BLaER1 (cell line): ENCODE data around the gene TRNT1.

Source experiments
- H3K27ac ChIP-seq: shearing (Covaris generic); formaldehyde crosslinking; 2 replicates; pipeline ENCODE4 v1.8.1; 2022
- H3K27me3 ChIP-seq: shearing (Covaris generic); formaldehyde crosslinking; 2 replicates; pipeline ENCODE4 v1.8.1; 2022
- H3K36me3 ChIP-seq: shearing (Covaris generic); formaldehyde crosslinking; 2 replicates; pipeline ENCODE4 v1.8.1; 2022
- H3K4me1 ChIP-seq: shearing (Covaris generic); formaldehyde crosslinking; 2 replicates; pipeline ENCODE4 v1.8.1; 2022
- H3K4me2 ChIP-seq: shearing (Covaris generic); formaldehyde crosslinking; 2 replicates; pipeline ENCODE4 v1.8.1; 2022
- H3K4me3 ChIP-seq: shearing (Covaris generic); formaldehyde crosslinking; 2 replicates; pipeline ENCODE4 v1.8.1; 2022
- H3K9ac ChIP-seq: shearing (Covaris generic); formaldehyde crosslinking; 2 replicates; pipeline ENCODE4 v1.8.1; 2022
- H3K9me3 ChIP-seq: shearing (Covaris generic); formaldehyde crosslinking; 2 replicates; pipeline ENCODE4 v1.8.1; 2022
- H4K20me1 ChIP-seq: shearing (Covaris generic); formaldehyde crosslinking; 2 replicates; pipeline ENCODE4 v1.8.1; 2022
- Cebpa-rat ChIP-seq: shearing (Covaris generic); IDR thresholded peaks from 2 replicates; pipeline ENCODE4 v1.8.1; 2022

TRNT1 gene

GRCh38 chr3:3126477-3127431 lies at the start of gene TRNT1:
TRNT1 (plus strand) TSS chr3:3126940; CDS start chr3:3129041, 2,101 bp downstream.
- no peaks in the 10 kb centered on the region for H3K27me3 ChIP-seq
- H3K9ac ChIP-seq, result peak within 1 kb of the TSS; percentile 98
- peak within 1 kb of the TSS; percentile 91 for H3K4me2 ChIP-seq
- no peak for TF ChIP-seq Cebpa-rat
- peaks cover 10% of the 10 kb centered on the region for H3K9me3 ChIP-seq
- H3K36me3 ChIP-seq, result peaks cover 34% of the 10 kb centered on the region
- peak within 1 kb of the TSS; percentile 93 for H3K4me3 ChIP-seq
- peaks cover 29% of the 10 kb centered on the region for H3K4me1 ChIP-seq
- peak within 1 kb of the TSS; percentile 98 for H3K27ac ChIP-seq
- H4K20me1 ChIP-seq, result no peaks in the 10 kb centered on the region

- Histone ChIP-seq H3K27me3 (no peaks in the 10 kb centered on the region), H3K36me3 (no peaks in the 10 kb centered on the region), H3K4me1 (no peaks in the 10 kb centered on the region), H4K20me1 (no peaks in the 10 kb centered on the region), H3K4me2 (no peak overlapping the region), H3K9ac (no peak overlapping the region), H3K9me3 (no peaks in the 10 kb centered on the region), H3K4me3 (no peak overlapping the region), H3K27ac (no peak overlapping the region)
- no peak for TF ChIP-seq Cebpa-rat
Observed at GRCh38 chr3:3080309-3080708, 46.4 kb upstream of the TRNT1 start.

GRCh38 chr3:3081381-3082233 lies 45.1 kb upstream of the TRNT1 start:
- Histone ChIP-seq H4K20me1 (no peaks in the 10 kb centered on the region), H3K9ac (no peak overlapping the region), H3K27ac (no peak overlapping the region), H3K27me3 (no peaks in the 10 kb centered on the region), H3K36me3 (no peaks in the 10 kb centered on the region), H3K9me3 (no peaks in the 10 kb centered on the region), H3K4me2 (no peak overlapping the region), H3K4me3 (no peak overlapping the region), H3K4me1 (no peaks in the 10 kb centered on the region)
- TF ChIP-seq Cebpa-rat, result no peak

GRCh38 chr3:3082234-3082924 lies 44.4 kb upstream of the TRNT1 start:
- H3K4me2 ChIP-seq, result no peak overlapping the region
- no peak overlapping the region for H3K9ac ChIP-seq
- no peaks in the 10 kb centered on the region for H3K27me3 ChIP-seq
- H3K27ac ChIP-seq, result no peak overlapping the region
- no peak overlapping the region for H3K4me3 ChIP-seq
- H3K9me3 ChIP-seq, result no peaks in the 10 kb centered on the region
- no peaks in the 10 kb centered on the region for H3K36me3 ChIP-seq
- no peaks in the 10 kb centered on the region for H3K4me1 ChIP-seq
- no peak for TF ChIP-seq Cebpa-rat
- H4K20me1 ChIP-seq, result no peaks in the 10 kb centered on the region

- no peaks in the 10 kb centered on the region for H3K36me3 ChIP-seq
- H3K27me3 ChIP-seq, result no peaks in the 10 kb centered on the region
- H4K20me1 ChIP-seq, result no peaks in the 10 kb centered on the region
- TF ChIP-seq Cebpa-rat, result no peak
- no peaks in the 10 kb centered on the region for H3K4me1 ChIP-seq
- H3K9me3 ChIP-seq, result no peaks in the 10 kb centered on the region
- no peak overlapping the region for H3K9ac ChIP-seq
- H3K27ac ChIP-seq, result no peak overlapping the region
- H3K4me3 ChIP-seq, result no peak overlapping the region
- no peak overlapping the region for H3K4me2 ChIP-seq
Observed at GRCh38 chr3:3084890-3085289, 41.9 kb upstream of the TRNT1 start.

- H3K27me3 ChIP-seq, result no peaks in the 10 kb centered on the region
- H3K4me3 ChIP-seq, result no peak overlapping the region
- TF ChIP-seq Cebpa-rat, result no peak
- no peaks in the 10 kb centered on the region for H4K20me1 ChIP-seq
- no peak overlapping the region for H3K27ac ChIP-seq
- no peaks in the 10 kb centered on the region for H3K4me1 ChIP-seq
- no peaks in the 10 kb centered on the region for H3K9me3 ChIP-seq
- no peak overlapping the region for H3K9ac ChIP-seq
- no peak overlapping the region for H3K4me2 ChIP-seq
- no peaks in the 10 kb centered on the region for H3K36me3 ChIP-seq
Observed at GRCh38 chr3:3085782-3086181, 41.0 kb upstream of the TRNT1 start.

GRCh38 chr3:3086239-3086638 lies 40.5 kb upstream of the TRNT1 start:
- no peaks in the 10 kb centered on the region for H3K27me3 ChIP-seq
- no peaks in the 10 kb centered on the region for H4K20me1 ChIP-seq
- H3K9me3 ChIP-seq, result no peaks in the 10 kb centered on the region
- TF ChIP-seq Cebpa-rat, result no peak
- H3K9ac ChIP-seq, result no peak overlapping the region
- H3K27ac ChIP-seq, result no peak overlapping the region
- H3K4me3 ChIP-seq, result no peak overlapping the region
- H3K36me3 ChIP-seq, result no peaks in the 10 kb centered on the region
- H3K4me2 ChIP-seq, result no peak overlapping the region
- no peaks in the 10 kb centered on the region for H3K4me1 ChIP-seq

GRCh38 chr3:3087279-3087678 lies 39.5 kb upstream of the TRNT1 start:
- Histone ChIP-seq H3K9me3 (no peaks in the 10 kb centered on the region), H3K4me1 (no peaks in the 10 kb centered on the region), H3K4me3 (no peak overlapping the region), H3K9ac (no peak overlapping the region), H3K36me3 (no peaks in the 10 kb centered on the region), H3K27ac (no peak overlapping the region), H4K20me1 (no peaks in the 10 kb centered on the region), H3K4me2 (no peak overlapping the region), H3K27me3 (no peaks in the 10 kb centered on the region)
- no peak for TF ChIP-seq Cebpa-rat

GRCh38 chr3:3087716-3088465 lies 38.8 kb upstream of the TRNT1 start:
- no peak for TF ChIP-seq Cebpa-rat
- Histone ChIP-seq H3K9me3 (no peaks in the 10 kb centered on the region), H3K36me3 (no peaks in the 10 kb centered on the region), H4K20me1 (no peaks in the 10 kb centered on the region), H3K4me2 (no peak overlapping the region), H3K9ac (no peak overlapping the region), H3K4me3 (no peak overlapping the region), H3K4me1 (no peaks in the 10 kb centered on the region), H3K27ac (no peak overlapping the region), H3K27me3 (no peaks in the 10 kb centered on the region)
